LHCN-M2 (cell line): Measurements from ENCODE around the gene BBIP1. TPM values are rescaled to one million over a fixed set of nuclear protein-coding genes. Genes with fewer than 3 reads are reported as not detected.

Experiments
- DNase-seq: peaks from one replicate; pipeline ENCODE4 v3.0.0-alpha.2; 2012; ENCODE audit warnings: low read depth
- polyA plus RNA-seq: library from polyadenylated mRNA; unstranded; fragments of >200 nt; gene quantifications from one replicate; pipeline ENCODE4 v1.2.1, GENCODE V29; 2012; ENCODE audit warnings: missing spikeins
- total RNA-seq: library from RNA; depleted of rRNA; stranded (reverse); fragments of >200 nt; gene quantifications from 2 replicates; pipeline ENCODE4 v1.2.3, GENCODE V29; 2014; rRNA removed

BBIP1 gene, protein sequence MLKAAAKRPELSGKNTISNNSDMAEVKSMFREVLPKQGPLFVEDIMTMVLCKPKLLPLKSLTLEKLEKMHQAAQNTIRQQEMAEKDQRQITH
- total RNA-seq: 23.1 and 27.8 TPM in 2 replicates
- 22.5 TPM for polyA plus RNA-seq

DNA sequence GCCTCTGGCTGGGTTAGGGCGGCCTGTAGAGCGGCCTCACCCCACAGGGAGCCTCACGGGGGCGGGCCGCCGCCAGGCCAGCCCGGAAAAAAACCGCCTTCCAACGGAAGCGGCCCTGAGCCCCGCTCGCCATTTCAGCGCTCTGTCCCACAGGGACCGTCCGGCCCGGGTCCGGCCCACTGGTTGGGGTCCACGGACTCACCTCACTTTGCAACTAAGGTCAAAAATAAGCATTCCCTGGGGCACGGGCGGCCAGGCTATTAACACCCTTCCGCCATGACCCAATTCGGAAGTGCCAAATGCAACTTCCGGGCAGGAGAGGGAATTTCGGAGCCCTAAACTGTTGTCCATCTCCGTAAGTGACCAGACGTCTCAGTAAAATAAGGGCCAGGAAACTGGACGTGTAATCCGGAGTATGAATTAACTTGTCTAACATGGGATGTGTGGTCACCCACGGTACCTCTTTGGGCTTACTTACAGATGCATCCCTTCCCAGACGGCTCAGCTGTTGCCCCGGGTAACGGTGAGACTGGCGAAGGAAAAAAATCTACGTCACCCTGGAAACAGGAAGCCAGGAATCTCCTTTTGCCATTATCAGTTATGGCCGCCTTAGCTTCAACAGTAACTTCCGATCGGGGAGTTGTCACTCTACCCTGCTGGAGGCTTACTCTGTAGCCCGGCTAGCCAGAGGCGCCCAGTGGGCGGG lies at the start of gene BBIP1:
Gene BBIP1 (minus strand): TSS at position 538 of the 706 bp plus-strand sequence. CDS start 1,023 bp downstream, outside the sequence.
- peak; percentile 100 for DNase-seq

DNA sequence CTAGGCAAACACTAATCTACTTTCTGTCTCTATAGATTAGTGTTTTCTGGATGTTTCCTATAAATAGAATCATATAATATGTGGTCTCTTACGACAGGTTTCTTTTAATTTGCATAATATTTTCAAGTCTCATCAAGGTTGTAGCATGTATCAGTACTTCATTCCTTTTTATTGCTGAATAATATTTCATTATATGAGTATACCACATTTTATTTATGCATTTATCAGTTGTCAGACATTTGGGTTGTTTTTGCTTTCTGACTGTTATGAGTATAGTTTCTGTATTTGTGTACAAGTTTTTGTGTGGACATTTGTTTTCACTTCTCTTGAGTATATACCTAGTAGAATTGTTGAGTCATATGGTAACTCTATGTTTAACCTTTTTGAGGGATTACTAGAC lies 48.7 kb upstream of the BBIP1 start:
- no peak for DNase-seq

DNA sequence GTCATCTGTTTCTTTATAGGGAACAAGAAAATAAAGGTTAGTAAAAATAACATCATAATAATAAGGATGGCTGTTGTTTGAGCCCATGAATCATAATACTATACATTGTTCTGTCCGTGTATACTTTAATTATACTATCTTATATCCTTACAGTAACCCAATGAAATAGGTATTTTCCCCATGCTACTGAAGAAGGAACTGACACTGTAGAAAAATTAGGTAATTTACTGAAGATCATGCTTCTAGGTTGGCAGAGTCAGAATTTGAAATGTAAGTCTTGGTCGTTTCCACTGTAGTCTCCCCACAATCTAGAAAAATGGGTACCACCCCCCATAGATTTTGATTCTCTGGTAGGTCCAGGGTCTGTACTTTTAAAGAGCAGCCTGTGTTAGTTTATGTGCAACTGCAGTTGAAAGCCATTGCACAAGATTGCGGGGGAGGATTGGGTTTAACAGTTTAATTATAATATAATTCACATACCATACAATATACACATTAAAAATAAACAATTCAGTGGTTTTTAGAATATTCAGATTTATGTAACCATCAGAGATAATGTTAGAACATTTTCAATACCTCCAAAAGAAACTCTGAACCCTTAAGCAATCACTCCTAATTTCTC lies 48.1 kb upstream of the BBIP1 start:
- no peak for DNase-seq

DNA sequence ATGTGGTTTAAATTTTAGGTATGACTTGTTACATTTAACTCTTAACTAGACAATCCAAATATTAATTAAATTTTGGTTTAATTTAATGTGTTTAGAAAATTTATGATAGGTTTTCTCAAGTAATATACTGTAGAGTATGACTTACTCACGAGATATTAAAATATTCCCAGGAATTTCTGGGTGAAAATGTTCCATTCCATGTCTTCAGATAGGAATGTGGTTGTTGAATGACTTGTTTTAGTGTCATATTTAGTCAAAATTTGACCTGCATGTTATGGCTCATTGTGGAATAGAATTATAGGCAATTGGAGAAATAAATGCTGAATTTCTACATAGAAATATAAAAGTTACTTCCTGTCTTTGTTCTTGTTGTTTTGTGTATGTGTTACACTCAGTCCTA lies 47.2 kb upstream of the BBIP1 start:
- no peak for DNase-seq

DNA sequence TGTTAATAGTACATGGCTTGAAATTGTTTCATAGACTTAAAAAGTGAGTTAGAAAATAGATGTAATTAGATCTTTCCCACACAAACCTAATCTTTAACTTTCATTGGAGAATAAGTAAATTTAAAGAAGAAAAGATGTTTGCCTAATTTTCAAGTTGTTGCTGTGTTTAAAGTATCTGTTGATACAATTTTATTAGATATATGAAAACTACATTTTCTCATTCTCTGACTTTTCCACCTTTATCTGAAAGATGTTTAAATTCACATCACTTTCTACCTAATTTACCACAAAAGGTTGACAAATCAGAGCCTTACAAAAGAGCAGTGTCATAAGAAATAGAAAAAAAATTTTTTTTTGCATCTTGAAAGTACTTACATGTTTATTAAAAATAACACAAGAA lies 46.2 kb upstream of the BBIP1 start:
- no peak for DNase-seq

DNA sequence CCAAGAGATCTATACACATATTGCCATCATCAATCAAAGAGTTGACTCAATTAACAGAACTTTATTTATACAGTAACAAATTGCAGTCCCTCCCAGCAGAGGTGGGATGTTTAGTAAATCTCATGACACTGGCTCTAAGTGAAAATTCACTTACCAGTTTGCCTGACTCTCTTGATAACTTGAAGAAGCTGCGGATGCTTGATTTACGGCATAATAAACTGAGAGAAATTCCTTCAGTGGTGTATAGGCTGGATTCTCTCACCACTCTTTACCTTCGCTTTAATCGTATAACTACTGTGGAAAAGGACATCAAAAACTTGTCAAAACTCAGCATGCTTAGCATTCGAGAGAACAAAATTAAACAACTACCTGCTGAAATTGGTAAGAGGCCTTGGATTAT lies 45.7 kb upstream of the BBIP1 start:
- DNase-seq: no peak

DNA sequence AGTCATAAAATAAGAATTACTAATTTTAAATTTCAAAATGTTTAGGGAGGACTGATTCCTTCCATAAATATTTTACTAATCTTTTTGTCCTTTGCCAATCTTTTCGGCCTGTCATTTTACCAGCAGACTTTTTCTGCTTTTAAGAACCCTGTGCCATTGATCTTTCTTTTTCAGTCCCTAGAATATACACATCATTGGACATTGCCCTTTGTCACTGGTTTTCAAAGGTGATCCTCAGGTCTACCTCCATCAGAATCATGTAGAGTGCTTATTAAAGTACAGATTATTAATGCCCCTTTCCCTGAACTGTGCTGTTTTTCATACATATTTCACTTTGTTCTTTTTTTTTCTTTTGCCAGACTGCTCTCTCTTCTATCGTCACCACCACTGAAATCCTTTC lies 44.2 kb upstream of the BBIP1 start:
- no peak for DNase-seq

DNA sequence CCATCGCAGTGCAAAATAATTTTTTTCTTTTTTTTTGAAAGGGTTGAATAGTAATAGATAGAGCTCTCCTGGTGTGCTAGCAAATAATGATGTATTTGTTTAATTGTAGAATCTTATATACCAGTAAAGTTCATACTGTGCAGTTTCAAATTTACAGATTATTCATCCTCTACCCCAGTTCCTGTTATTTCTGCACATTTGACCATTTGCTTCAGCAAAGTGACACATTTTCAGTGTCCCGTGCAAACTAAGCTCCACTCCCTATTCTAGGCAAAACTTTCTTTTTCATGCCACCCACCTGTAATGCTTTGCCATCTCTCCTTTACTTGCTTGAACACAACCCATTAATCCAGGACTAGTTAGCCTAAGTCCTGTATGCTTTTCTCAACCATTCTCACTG lies 43.5 kb upstream of the BBIP1 start:
- DNase-seq: no peak

DNA sequence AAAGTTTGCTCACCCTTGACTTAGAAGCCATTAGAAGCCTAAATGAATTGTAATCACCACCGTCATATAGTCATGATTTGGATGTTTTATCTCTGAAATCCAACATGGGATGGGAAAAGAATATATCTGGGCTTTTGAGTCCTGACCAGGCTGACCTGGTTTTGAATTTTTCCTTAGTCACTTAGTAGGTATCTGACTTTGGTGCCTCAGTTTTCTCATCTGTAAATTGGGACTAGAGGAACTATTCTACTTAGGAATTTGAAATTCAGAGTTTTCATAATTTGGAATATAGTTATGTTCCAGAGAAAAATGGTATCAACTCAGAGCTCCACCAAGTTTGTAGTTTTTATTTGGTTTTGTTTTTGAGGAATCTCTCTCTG lies 41.3 kb upstream of the BBIP1 start:
- DNase-seq: no peak

DNA sequence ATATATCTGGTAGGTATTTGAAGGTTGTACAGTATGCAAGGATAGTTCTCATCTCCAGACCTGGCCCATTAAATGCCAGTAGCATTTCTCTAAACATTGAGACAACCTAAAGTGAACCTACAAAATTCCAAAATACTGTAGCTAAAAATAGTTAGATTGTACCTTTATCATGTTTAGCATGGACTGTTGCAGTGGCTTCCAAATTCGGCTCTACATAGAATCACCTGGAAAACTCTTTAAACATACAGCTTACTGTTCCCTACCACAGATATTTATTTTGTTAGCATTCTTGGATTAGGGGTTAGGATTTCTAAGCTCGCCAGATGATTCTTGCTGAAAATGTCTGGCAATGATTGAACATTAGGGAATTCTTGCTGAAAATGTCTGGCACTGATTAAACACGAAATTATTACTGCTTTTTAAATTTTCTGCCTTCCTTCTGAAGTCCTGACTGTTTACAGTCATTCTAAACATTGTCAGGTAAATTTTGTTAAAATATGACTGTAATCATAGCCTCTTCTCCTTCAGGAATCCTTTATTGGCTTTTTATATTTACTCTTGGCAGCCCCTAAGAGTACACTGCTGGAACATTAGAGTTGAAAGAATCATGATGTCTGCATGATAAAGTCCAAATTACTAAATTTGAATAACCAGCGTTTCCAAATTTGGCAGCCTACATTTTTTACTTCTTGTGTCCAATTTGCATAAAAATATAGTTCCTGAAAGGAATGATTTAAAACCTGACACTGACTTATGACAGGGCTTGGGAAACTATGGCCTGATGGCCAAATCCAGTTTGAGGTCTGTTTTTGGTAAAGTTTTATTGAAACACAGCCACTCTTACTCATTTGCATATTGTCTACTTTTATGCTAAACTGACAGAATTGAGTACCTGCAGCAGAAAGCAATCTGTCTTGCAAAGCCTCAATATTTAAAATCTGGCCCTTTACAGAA lies 40.7 kb upstream of the BBIP1 start:
- DNase-seq: no peak

DNA sequence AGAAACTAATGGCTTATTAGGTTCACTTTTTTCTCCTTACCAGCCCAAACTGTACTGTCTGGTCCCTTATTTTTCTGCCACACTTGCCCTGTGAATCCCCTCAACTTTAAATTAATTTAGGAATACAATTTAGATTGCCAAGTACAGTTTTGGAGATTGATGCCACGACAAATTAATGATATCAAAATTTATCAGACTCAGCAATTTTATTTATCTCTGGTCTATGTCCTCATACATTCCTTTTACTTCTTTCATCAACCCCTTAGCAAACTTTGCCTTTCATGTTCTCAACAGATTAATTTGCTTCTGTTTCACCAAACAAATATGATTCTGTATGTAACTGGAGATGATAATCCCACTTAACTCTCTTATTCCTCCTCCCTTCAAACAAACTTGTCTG lies 38.6 kb upstream of the BBIP1 start:
- DNase-seq: no peak

DNA sequence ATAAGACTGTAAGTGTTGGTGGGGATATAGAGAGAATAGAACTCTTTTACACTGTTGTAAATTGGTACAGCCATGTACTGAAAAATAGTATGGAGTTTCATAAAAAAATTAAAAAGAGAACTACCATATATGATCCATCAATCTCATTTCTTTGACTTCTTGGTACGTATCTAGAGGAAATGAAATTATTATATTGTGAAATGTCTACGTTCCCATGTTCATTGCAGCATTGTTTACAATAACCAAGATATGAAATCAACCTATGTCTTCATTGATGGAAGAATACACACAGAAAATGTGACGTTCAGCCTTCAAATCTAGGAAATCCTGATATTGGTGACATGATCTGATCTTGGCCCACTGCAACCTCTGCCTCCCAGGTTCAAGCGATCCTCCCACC lies 32.4 kb upstream of the BBIP1 start:
- no peak for DNase-seq

DNA sequence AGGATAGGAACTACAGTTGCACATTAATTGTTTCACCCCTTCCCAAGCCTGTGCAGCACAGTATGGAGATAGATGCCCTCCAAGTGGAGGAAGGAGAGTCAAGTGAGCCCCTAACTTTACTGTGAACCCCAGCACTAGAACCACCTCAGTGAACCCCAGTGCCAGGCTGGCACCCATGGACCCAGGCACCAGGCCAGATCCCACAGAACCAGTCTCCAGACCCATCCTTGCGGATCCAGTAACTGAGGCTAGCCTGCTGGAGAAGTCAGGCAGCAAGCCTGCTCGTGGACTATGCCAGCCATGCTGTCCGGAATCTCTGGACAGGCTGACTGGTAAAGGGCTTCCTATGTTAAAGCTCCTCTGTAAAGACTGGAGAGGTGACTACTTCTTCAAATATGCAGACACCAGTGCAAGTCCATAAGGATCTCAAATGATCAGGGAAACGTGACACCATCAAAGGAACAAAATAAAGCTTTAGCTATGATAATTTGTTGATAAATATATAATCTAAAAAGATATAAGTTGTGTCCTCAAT lies 28.1 kb upstream of the BBIP1 start:
- peak; percentile 21 for DNase-seq

DNA sequence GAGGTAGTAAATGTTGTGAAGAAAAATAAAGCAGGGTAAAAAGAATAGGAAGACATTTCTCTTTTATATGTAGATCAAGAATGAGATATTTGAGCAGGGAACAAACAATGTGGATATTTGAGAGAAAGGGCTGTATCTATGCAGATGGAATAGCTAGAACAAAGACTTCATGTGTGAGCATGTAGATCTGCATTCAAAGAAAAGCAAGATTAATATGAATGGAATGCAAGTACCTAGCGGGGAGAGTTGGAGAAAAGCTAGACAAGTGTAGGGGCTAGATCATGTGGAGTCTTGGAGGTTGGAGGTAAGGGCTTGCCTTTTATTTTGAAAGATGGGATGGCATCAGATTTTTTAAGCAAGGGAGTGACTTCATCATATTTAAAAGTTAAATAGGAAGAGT lies 27.5 kb upstream of the BBIP1 start:
- no peak for DNase-seq

DNA sequence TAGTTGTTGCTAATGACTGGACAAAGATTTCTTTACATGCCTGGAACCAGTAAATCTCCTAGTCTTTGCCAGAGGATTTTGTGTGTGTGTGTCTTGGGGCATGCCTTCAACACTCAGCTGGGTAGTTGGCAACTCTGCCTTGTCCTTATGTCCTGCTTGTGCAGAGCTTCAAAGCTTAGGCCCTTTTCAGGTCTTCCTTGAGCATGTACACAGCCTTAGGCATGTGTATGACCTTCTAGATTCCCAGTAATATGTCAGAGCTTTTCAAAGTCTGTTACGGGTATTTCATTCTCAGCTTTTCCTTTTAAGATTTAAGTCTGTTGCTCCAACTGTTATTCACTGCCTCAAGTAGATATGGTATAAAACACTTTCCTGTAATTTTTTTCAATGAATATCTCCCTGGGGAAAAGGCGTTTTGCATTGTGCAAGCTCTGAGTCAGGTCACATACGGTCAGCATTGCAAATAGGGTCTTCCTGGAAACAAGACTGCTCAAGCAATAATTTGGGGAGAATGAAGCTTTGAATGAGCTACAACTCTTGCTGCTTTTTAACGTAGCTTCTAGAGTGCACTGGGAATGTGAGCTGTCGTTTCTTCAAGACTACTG lies 25.9 kb upstream of the BBIP1 start:
- peak; percentile 81 for DNase-seq

DNA sequence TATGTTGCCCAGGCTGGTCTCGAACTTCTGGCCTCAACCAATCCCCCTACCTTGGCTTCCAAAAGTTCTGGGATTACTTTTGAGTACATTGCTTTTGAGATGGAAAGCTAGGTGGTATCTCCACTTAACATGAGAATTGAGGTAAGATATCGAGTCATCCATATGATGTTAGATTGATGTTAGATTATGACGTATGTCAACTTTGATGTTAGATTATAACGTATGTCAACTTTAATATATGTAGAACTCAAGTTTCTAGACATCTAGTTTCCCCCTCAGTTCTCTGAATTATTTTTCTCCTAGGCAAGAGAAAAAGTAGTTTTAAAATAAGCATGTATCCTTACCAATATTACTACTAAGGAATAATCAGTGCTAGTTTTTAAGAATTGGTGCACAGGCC lies 20.4 kb upstream of the BBIP1 start:
- no peak for DNase-seq

DNA sequence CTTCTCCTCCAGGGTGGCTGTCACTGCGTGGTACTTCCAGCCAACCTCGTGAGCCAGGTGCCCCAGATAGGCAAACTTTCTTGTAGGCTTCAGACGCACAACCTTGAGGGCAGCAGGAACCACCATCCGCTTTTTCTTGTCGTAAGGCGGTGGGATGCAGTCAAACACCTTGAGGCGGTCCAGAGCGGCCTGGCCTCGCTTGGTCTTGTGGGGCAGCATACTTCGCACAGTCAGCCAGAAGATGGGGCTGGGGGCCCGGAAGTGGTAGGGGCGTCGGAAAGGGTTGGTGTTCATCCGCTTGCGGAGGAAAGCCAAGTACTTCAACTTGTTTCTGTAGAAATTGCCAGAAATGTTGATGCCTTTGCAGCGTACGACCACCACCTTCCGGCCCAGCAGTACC lies 17.8 kb upstream of the BBIP1 start:
- no peak for DNase-seq

DNA sequence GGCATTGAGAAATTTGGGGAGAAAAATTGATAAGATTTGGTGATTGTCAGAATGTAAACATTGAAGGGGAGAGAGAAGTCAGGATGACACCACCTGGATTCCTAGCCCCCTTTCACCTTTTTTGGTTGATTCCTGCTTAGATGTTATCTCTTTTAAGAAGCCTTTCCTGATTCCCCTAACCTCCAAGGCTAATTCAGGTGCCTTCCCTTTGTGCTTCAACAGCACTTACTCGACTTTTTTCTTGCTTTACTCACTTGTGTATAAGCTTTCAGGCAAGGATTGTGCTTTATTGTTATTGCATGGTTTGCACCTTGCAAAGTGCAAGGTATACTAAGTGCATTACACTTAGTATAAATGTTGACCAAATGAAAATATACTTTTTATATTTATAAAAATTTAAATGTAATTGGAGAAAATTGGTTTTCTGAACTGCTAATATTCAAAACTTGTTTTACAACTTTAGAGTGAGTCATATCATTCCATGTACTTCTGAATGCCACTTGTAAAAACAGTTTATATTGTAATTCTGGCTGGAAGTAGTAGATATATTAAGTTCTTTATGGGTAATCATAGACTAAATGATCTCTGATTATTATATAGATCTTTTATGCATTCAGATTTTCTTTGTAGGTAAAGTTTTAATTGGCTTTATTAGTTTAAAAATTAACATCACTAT lies 13.7 kb upstream of the BBIP1 start:
- DNase-seq: no peak

DNA sequence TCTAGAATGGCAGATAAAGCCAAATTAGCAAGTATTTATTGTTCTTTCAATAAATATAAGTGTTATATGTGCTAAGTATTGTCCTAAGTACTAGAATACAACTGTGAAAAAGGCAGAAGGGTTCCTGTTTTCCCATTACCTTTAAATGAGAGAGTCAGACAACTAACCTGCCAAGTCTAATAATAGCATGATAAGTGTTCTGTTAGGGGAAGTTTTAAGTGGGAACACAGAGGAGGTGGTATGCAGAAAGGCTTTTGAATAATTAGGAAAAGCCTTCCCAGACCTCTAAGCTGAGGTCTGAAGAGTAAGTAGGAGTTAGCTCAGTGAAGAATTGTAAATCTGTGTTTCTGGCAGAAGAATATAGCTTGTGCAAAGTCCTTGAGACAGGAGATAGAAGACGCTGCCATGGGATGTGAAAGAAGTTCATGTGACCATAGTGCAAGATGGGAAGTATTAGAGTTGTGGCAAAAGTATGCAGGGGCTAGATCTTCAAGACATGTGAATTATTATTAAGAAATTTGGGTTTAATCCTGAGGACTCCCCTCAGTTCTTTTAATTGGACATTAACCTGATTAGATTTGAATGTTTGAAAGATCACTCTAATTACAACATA lies 12.9 kb upstream of the BBIP1 start:
- no peak for DNase-seq

DNA sequence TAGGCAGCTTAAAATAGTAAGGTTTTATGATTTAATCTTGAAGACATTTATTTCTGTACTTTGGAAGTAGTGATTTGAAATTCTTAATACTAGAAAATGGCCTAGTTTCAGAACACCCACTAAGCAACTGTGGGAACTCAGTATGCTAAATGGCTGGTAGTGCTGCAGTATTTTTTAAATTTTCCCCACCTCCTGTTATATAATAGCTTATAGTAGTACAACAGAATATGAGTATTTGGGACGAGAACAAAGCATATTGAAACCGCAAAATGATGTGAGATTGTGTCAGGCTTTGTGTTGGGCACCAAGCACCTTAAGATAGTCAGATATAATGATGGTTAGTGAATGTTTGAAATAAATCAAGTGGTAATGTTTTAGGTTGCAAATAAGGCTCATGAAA lies 8.5 kb upstream of the BBIP1 start:
- no peak for DNase-seq
